Measurements from ENCODE around the gene AASDHPPT. TPM values are rescaled to one million over a fixed set of nuclear protein-coding genes. Genes with fewer than 3 reads are reported as not detected.

AASDHPPT gene
- total RNA-seq, 1 experiment from 2014 or later: 63.4 TPM

DNA sequence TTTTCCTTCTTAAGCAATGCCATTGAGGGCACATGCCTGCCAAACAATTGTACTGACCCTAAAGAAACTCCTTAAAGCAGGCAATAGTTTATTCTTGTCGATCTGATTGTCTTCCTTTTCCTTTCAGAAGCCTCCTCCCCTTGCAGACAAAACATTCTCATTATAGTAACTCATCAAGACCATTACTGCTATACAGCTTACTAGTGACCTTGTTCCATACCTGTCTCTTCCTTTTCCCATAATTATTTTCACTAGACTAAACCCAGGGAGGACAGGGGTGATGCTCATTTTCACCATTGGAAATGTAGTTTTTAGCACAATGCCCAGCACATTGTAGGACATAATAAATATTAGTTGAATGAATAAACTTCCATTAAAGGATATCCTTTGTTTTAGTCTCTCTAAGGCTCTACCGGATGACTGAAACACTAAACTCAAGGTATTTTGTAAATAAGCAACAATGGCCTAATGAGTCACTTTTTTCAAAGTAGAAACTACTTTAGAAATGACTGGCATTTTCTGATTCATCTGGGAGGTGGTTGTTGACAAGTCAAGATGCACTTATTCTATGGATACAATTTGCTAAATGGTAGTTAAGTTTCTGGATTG lies 46.2 kb upstream of the AASDHPPT start:
- ChIA-PET POLR2A (no interaction called here), CTCF (no interaction called here)
- intact Hi-C loops (cut with micrococcal nuclease; ENCODE audit: unreplicated experiment): no loop called here
- Histone ChIP-seq H3K36me3 (ENCODE audit: control insufficient read depth, insufficient read depth, low read length) (no peaks in the 10 kb centered on the region), H3K4me1 (ENCODE audit: control insufficient read depth, insufficient read depth, low read length) (no peaks in the 10 kb centered on the region), H3K27me3 (ENCODE audit: control insufficient read depth, insufficient read depth, low read length) (no peaks in the 10 kb centered on the region), H3K9me3 (ENCODE audit: control insufficient read depth, insufficient read depth, low read depth, low read length) (no peaks in the 10 kb centered on the region), H3K27ac (ENCODE audit: low read length) (no peak overlapping the region), H3K4me3 (ENCODE audit: low read depth in 2 of 2, low read length in 2 of 2) (no peak overlapping the region)
- ATAC-seq: no peak
- in situ Hi-C loops (cut with HindIII; ENCODE audit: low pct_unique_long_range_greater_than_20kb, low sequenced_read_pairs): no loop called here
- BruUV-seq (replicated peaks): no TSS peak
- no peak for TF ChIP-seq POLR2AphosphoS5 (IDR thresholded peaks at IDR 0.05; ENCODE audit: low read depth, low read length)
- no peak for TF ChIP-seq TCF7L2 (IDR thresholded peaks at IDR 0.05; ENCODE audit: low read depth, low read length)
- TF ChIP-seq, protein P1, sequence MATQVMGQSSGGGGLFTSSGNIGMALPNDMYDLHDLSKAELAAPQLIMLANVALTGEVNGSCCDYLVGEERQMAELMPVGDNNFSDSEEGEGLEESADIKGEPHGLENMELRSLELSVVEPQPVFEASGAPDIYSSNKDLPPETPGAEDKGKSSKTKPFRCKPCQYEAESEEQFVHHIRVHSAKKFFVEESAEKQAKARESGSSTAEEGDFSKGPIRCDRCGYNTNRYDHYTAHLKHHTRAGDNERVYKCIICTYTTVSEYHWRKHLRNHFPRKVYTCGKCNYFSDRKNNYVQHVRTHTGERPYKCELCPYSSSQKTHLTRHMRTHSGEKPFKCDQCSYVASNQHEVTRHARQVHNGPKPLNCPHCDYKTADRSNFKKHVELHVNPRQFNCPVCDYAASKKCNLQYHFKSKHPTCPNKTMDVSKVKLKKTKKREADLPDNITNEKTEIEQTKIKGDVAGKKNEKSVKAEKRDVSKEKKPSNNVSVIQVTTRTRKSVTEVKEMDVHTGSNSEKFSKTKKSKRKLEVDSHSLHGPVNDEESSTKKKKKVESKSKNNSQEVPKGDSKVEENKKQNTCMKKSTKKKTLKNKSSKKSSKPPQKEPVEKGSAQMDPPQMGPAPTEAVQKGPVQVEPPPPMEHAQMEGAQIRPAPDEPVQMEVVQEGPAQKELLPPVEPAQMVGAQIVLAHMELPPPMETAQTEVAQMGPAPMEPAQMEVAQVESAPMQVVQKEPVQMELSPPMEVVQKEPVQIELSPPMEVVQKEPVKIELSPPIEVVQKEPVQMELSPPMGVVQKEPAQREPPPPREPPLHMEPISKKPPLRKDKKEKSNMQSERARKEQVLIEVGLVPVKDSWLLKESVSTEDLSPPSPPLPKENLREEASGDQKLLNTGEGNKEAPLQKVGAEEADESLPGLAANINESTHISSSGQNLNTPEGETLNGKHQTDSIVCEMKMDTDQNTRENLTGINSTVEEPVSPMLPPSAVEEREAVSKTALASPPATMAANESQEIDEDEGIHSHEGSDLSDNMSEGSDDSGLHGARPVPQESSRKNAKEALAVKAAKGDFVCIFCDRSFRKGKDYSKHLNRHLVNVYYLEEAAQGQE (IDR thresholded peaks at IDR 0.05; ENCODE audit: insufficient read depth in 1 of 2, low read depth in 2 of 2, low read length in 1 of 2): no peak
- no peak for TF ChIP-seq SIN3A (IDR thresholded peaks at IDR 0.05; ENCODE audit: borderline replicate concordance, insufficient read depth, low read depth, low read length)
- TF ChIP-seq, protein P2, sequence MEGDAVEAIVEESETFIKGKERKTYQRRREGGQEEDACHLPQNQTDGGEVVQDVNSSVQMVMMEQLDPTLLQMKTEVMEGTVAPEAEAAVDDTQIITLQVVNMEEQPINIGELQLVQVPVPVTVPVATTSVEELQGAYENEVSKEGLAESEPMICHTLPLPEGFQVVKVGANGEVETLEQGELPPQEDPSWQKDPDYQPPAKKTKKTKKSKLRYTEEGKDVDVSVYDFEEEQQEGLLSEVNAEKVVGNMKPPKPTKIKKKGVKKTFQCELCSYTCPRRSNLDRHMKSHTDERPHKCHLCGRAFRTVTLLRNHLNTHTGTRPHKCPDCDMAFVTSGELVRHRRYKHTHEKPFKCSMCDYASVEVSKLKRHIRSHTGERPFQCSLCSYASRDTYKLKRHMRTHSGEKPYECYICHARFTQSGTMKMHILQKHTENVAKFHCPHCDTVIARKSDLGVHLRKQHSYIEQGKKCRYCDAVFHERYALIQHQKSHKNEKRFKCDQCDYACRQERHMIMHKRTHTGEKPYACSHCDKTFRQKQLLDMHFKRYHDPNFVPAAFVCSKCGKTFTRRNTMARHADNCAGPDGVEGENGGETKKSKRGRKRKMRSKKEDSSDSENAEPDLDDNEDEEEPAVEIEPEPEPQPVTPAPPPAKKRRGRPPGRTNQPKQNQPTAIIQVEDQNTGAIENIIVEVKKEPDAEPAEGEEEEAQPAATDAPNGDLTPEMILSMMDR (IDR thresholded peaks at IDR 0.05): no peak
- DNase-seq (ENCODE audit: low read depth, low spot score): peak; percentile 36

DNA sequence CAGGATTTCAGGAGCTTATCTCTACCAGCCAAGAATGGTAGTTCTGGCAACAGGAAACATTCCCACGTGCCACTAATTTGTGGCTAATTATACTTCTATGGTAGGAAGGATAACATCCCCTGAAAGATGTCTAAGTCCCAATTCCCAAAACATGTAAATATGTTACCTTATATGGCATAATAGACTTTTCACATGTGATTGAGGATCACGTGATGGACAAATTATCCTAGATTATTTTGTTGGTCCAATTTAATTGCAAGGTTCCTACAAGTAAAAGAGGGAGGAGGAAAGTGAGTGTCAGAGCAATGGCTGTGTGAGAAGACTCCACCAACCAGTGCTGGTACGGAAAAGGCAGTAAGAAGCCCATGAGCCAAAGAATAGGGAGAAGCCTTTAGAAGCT lies 45.5 kb upstream of the AASDHPPT start:
- Histone ChIP-seq H3K27me3 (ENCODE audit: control insufficient read depth, insufficient read depth, low read length) (no peaks in the 10 kb centered on the region), H3K9me3 (ENCODE audit: control insufficient read depth, insufficient read depth, low read depth, low read length) (no peaks in the 10 kb centered on the region), H3K4me3 (ENCODE audit: low read depth in 2 of 2, low read length in 2 of 2) (no peak overlapping the region), H3K27ac (ENCODE audit: low read length) (no peak overlapping the region), H3K36me3 (ENCODE audit: control insufficient read depth, insufficient read depth, low read length) (no peaks in the 10 kb centered on the region), H3K4me1 (ENCODE audit: control insufficient read depth, insufficient read depth, low read length) (no peaks in the 10 kb centered on the region)
- DNase-seq (ENCODE audit: low read depth, low spot score): no peak
- no TSS peak for BruUV-seq (replicated peaks)
- intact Hi-C loops (cut with micrococcal nuclease; ENCODE audit: unreplicated experiment) (no loop called here), in situ Hi-C loops (cut with HindIII; ENCODE audit: low pct_unique_long_range_greater_than_20kb, low sequenced_read_pairs) (no loop called here)
- ATAC-seq: no peak
- TF ChIP-seq, protein P1 (IDR thresholded peaks at IDR 0.05; ENCODE audit: insufficient read depth in 1 of 2, low read depth in 2 of 2, low read length in 1 of 2): no peak
- POLR2A ChIA-PET: no interaction called here
- CTCF ChIA-PET: no interaction called here

Measured in Panc1 (cell line).